Measurements from ENCODE around the gene GPM6B.

DNA sequence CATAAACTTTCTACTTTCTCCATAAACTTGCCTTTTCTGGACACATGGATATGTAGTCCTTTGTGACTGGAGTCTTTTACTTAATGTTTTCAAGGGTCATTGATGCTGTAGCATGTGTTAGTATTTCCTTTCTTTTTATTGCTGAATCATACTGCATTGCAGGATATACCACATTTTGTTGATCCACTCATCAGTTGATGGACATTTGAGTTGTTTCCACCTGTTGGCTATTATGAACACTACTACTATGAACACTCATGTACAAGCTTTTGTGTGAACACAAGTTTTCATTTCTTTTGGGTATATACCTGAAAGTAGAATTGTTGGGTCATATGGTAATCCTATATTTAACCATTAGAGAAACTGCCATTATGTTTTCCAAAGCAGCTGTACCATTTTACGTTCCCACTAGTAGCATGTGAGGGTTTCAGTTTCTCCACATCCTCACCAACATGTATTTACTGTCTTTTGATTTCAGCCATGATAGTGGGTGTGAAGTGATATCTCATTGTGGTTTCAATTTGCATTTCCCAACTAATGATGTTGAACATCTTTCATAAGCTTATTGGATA is 26.3 kb upstream of the GPM6B start:
- TF ChIP-seq, protein P1, sequence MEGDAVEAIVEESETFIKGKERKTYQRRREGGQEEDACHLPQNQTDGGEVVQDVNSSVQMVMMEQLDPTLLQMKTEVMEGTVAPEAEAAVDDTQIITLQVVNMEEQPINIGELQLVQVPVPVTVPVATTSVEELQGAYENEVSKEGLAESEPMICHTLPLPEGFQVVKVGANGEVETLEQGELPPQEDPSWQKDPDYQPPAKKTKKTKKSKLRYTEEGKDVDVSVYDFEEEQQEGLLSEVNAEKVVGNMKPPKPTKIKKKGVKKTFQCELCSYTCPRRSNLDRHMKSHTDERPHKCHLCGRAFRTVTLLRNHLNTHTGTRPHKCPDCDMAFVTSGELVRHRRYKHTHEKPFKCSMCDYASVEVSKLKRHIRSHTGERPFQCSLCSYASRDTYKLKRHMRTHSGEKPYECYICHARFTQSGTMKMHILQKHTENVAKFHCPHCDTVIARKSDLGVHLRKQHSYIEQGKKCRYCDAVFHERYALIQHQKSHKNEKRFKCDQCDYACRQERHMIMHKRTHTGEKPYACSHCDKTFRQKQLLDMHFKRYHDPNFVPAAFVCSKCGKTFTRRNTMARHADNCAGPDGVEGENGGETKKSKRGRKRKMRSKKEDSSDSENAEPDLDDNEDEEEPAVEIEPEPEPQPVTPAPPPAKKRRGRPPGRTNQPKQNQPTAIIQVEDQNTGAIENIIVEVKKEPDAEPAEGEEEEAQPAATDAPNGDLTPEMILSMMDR (IDR thresholded peaks at IDR 0.05; ENCODE audit: low read depth, low read length, poor library complexity, severe bottlenecking), result no peak
- no peak for TF ChIP-seq EZH2phosphoT487 (IDR thresholded peaks at IDR 0.05; ENCODE audit: borderline replicate concordance, low read length)
